ENCODE measurements around the gene OSTN.

DNA sequence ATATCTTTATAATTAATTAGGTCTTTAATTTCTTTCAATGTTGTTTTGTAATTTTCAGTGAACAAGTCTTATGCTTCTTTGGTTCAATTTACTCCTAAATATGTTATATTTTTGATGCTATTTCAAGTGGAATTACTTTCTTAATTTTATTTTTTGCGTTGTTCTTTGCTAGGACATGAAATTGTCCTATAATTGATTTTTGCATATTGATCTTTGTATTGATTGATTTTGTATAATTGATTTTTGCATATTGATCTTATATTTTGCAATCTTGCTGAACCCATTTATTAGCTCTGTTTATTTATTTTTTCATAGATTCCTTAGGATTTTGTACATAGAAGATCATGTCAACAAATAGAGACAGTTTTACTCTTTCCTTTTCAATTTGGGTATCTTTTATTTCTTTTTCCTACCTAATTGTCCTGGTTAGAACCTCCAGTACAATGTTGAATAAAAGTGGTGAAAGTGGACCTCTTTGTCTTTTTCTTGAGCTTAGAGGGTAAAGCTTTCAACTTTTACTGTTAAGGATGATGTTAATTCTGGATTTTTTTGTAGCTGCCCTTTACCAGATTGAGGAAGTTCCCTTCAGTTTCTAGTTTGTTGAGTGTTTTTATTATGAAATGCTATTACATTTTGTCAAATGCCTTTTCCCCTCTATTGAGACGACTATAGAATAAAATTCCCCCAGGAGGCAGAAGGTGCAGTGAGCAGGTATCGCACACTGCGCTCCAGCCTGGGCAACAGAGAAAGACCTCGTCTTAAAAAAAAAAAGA is 93.4 kb downstream of the OSTN start:
- TF ChIP-seq CTCF (IDR thresholded peaks at IDR 0.05) (no peak), EZH2 (IDR thresholded peaks at IDR 0.05; ENCODE audit: borderline replicate concordance, insufficient read depth, low read depth, low read length, poor library complexity, severe bottlenecking) (no peak)

Measured in B cell (primary cell).